Measurements from ENCODE around the gene BCKDK. TPM values are rescaled to one million over a fixed set of nuclear protein-coding genes. Genes with fewer than 3 reads are reported as not detected.
A peak's percentile ranks its signal among the peaks of the same experiment; 100 is the strongest.

BCKDK gene
- total and polyA plus RNA-seq, 2 of the 8 experiments (the other 6 are each of a cell fraction or from before 2014, with no cell fraction given) = 49.6 to 77.1 TPM

GRCh38 chr16:31099860-31100638, 8.1 kb upstream of the BCKDK start:
- no peak overlapping the region for H4K8ac ChIP-seq (ENCODE audit: extremely low read depth, insufficient read depth, low read length)
- no peak for FAIRE-seq

More at GRCh38 chr16:31099860-31100638, 8.1 kb upstream of the BCKDK start:
- no peak overlapping the region for H2BK20ac ChIP-seq (ENCODE audit: low read length)
- no peak for DNase-seq (ENCODE audit: low read depth in 1 of 2, low spot score in 2 of 2)
- WGBS, 2 experiments (ENCODE audit: extremely low coverage in 1 of 2, insufficient coverage in 1 of 2, insufficient read length in 1 of 2, insufficient replicate concordance in 2 of 2, low coverage in 1 of 2, low lambda C conversion rate in 2 of 2, missing lambda C conversion rate in 1 of 2) = 63% methylated on average over 4 of the region's 4 CpGs; no CpG with 5 or more reads in 1 of the 2 experiments
- H4K20me1 ChIP-seq (replicated peaks in 1 of 2; ENCODE audit: control insufficient read depth in 1 of 2, insufficient read depth in 2 of 2, low read length in 2 of 2) = no peaks in the 10 kb centered on the region
- no peak overlapping the region for H4K5ac ChIP-seq (ENCODE audit: insufficient read length, low read depth, low read length)
- no peak overlapping the region for H4K91ac ChIP-seq (replicated peaks; ENCODE audit: insufficient read length, low read length)
- no peak overlapping the region for H3K23ac ChIP-seq (ENCODE audit: insufficient read length)
- no peak overlapping the region for H3K56ac ChIP-seq (replicated peaks; ENCODE audit: insufficient read length, low read depth, low read length)
- H3K79me2 ChIP-seq (ENCODE audit: control insufficient read depth in 1 of 2, insufficient read depth in 2 of 2, low read length in 2 of 2) = no peaks in the 10 kb centered on the region
- ChIA-PET CTCF (ENCODE audit: partially characterized antibody) (interaction anchor here (0.6 to 1.9 kb wide), 10 partner anchors 11 to 345 kb away, joined by 3 to 7 read pairs (median 3); partner anchors contain the start of gene KAT8), POLR2A (ENCODE audit: partially characterized antibody) (interaction anchor here (0.7 to 3.0 kb wide), 8 partner anchors 10 to 80 kb away, joined by 3 to 16 read pairs (median 6); partner anchors contain the start of genes FUS, KAT8, ZNF646 and ZNF668)
- H2BK15ac ChIP-seq (ENCODE audit: low read length) = no peak overlapping the region
- H3K27me3 ChIP-seq (replicated peaks in 1 of 4; ENCODE audit: control insufficient read depth in 3 of 4, extremely low read depth in 1 of 4, insufficient read depth in 3 of 4, low read length in 3 of 4) = 0 out of 7 replicates have a peak, but pooled peaks cover 0 to 2% (median 0%) of the 10 kb centered on the region in 4 experiments
- no peaks in the 10 kb centered on the region for H3K23me2 ChIP-seq (ENCODE audit: low read depth, low read length)
- H3K9me3 ChIP-seq (ENCODE audit: insufficient read depth in 2 of 2, low read depth in 1 of 2, low read length in 1 of 2) = no peaks in the 10 kb centered on the region
- H3K18ac ChIP-seq (ENCODE audit: extremely low read depth, low read length) = no peak overlapping the region
- no peak for TF ChIP-seq FOSL1 (IDR thresholded peaks at IDR 0.05; ENCODE audit: insufficient read depth, low read depth, low read length)
- TF ChIP-seq JUN (IDR thresholded peaks at IDR 0.05; ENCODE audit: low read depth, low read length) = no peak
- no peak for TF ChIP-seq SUZ12 (IDR thresholded peaks at IDR 0.05; ENCODE audit: low read length)
- no peak for TF ChIP-seq TEAD4 (IDR thresholded peaks at IDR 0.05; ENCODE audit: low read depth, low read length)
- no peak for TF ChIP-seq POLR2A (IDR thresholded peaks at IDR 0.05; ENCODE audit: control extremely low read depth in 1 of 2, low read depth in 2 of 2, low read length in 2 of 2)
- TF ChIP-seq KDM4A (IDR thresholded peaks at IDR 0.05; ENCODE audit: low read depth, low read length, severe bottlenecking) = no peak
- no peak for TF ChIP-seq TAF1 (IDR thresholded peaks at IDR 0.05; ENCODE audit: low read depth, low read length)
- no peak for TF ChIP-seq MAFK (IDR thresholded peaks at IDR 0.05; ENCODE audit: low read depth, low read length)
- no peak for TF ChIP-seq CHD2 (IDR thresholded peaks at IDR 0.05; ENCODE audit: low read length)
- TF ChIP-seq EZH2 (IDR thresholded peaks at IDR 0.05; ENCODE audit: low read depth, low read length, severe bottlenecking) = no peak
- TF ChIP-seq, protein P1, sequence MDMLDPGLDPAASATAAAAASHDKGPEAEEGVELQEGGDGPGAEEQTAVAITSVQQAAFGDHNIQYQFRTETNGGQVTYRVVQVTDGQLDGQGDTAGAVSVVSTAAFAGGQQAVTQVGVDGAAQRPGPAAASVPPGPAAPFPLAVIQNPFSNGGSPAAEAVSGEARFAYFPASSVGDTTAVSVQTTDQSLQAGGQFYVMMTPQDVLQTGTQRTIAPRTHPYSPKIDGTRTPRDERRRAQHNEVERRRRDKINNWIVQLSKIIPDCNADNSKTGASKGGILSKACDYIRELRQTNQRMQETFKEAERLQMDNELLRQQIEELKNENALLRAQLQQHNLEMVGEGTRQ (IDR thresholded peaks at IDR 0.05; ENCODE audit: low read length) = no peak
- TF ChIP-seq CBX8 (IDR thresholded peaks at IDR 0.05; ENCODE audit: borderline replicate concordance, low read depth, low read length) = no peak
- H3K79me1 ChIP-seq (ENCODE audit: low read depth, low read length) = no peaks in the 10 kb centered on the region
- H3K14ac ChIP-seq (ENCODE audit: insufficient read length) = no peak overlapping the region
- H3K36me3 ChIP-seq (ENCODE audit: control insufficient read depth in 2 of 4, insufficient read depth in 4 of 4, low read length in 3 of 4) = no peaks in the 10 kb centered on the region
- no peak overlapping the region for H3K4ac ChIP-seq (replicated peaks; ENCODE audit: insufficient read length, low read depth, low read length)
- no peak overlapping the region for H3K4me2 ChIP-seq (ENCODE audit: insufficient read depth in 1 of 2, low read depth in 2 of 2, low read length in 2 of 2)
- no peak overlapping the region for H3K27ac ChIP-seq (ENCODE audit: low read depth, low read length)
- no peak overlapping the region for H2AFZ ChIP-seq (ENCODE audit: low read length)
- 0 out of 2 replicates have a peak overlapping the region, but pooled peaks have one; percentile 67 for H2AK5ac ChIP-seq (ENCODE audit: low read depth, low read length)
- no peak overlapping the region for H2BK5ac ChIP-seq (ENCODE audit: low read depth, low read length)
- no peak overlapping the region for H2BK120ac ChIP-seq (replicated peaks; ENCODE audit: low read depth, low read length)
- H3K4me1 ChIP-seq (replicated peaks in 1 of 4; ENCODE audit: control insufficient read depth in 3 of 4, insufficient read depth in 4 of 4, low read length in 3 of 4) = no peaks in the 10 kb centered on the region
- no peak overlapping the region for H3K4me3 ChIP-seq (ENCODE audit: extremely low read depth in 1 of 4, insufficient read depth in 2 of 4, low read depth in 3 of 4, low read length in 4 of 4)
- no peak overlapping the region for H3K9ac ChIP-seq (replicated peaks in 1 of 4; ENCODE audit: extremely low read depth in 1 of 4, low read depth in 3 of 4, low read length in 3 of 4)
- H2BK12ac ChIP-seq (ENCODE audit: low read depth, low read length) = no peak overlapping the region
